ENCODE results near the gene STAC.
"Not testable (repeated sequence)": the region's sequence is repeated elsewhere in the genome, so short reads cannot be mapped to it uniquely, and the experiment has no call there.

STAC gene

DNA sequence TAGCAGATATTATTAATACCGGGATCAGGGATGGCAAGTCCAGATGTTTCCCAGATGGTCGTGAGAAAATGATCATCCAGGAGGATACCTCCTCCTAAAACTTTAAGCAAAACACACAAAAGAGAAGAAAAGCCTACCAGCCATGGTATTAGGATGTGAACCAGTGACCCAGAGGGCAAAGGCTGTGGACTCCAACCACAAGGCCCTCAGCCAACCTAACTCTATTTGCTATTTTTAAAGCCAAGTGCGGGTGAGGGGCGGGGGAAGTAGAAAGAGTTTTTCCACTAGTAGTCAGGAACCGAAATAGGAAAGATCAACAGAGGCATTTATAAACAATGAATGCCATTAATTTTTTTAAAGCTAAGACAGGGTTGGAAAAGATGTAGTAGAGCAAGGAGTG, 77.4 kb downstream of the STAC start:
- ChIA-PET POLR2A (ENCODE audit: low non-redundant PET) (no interaction called here), CTCF (no interaction called here)
- TF ChIP-seq, protein P1, sequence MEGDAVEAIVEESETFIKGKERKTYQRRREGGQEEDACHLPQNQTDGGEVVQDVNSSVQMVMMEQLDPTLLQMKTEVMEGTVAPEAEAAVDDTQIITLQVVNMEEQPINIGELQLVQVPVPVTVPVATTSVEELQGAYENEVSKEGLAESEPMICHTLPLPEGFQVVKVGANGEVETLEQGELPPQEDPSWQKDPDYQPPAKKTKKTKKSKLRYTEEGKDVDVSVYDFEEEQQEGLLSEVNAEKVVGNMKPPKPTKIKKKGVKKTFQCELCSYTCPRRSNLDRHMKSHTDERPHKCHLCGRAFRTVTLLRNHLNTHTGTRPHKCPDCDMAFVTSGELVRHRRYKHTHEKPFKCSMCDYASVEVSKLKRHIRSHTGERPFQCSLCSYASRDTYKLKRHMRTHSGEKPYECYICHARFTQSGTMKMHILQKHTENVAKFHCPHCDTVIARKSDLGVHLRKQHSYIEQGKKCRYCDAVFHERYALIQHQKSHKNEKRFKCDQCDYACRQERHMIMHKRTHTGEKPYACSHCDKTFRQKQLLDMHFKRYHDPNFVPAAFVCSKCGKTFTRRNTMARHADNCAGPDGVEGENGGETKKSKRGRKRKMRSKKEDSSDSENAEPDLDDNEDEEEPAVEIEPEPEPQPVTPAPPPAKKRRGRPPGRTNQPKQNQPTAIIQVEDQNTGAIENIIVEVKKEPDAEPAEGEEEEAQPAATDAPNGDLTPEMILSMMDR (conservative IDR thresholded peaks at IDR 0.05; ENCODE audit: low read depth), result no peak
- no peak overlapping the region for H3K27ac ChIP-seq
- no peak for DNase-seq (ENCODE audit: low spot score)

DNA sequence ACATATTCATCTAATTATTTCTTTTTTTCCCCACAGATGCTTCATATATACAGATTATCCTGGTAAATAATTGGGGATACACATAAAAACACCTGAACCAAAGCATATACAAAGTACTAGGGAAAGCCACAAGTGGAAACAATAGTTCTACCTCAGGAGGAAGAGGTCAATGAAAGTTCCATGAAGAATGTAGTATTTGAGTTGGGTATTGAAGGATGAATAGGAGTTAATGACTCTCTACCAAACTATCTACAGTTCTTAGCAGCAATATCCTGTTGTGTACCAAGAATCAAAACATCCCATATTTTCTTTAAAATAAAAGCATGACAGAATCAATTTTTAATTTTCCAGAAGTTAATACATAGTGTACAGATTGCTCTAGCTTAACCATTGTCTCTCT, 78.9 kb downstream of the STAC start:
- no peak for DNase-seq (ENCODE audit: low spot score)
- H3K27ac ChIP-seq, result no peak overlapping the region
- ChIA-PET CTCF (no interaction called here), POLR2A (ENCODE audit: low non-redundant PET) (no interaction called here)
- TF ChIP-seq, protein P1 (conservative IDR thresholded peaks at IDR 0.05; ENCODE audit: low read depth), result no peak

GRCh38 chr3:36461597-36461996, 81.3 kb downstream of the STAC start:
- DNase-seq (ENCODE audit: low spot score), result no peak
- no peak overlapping the region for H3K27ac ChIP-seq
- CTCF ChIA-PET, result no interaction called here
- POLR2A ChIA-PET (ENCODE audit: low non-redundant PET), result no interaction called here
- TF ChIP-seq, protein P1 (conservative IDR thresholded peaks at IDR 0.05; ENCODE audit: low read depth), result no peak

GRCh38 chr3:36472045-36472444, 91.7 kb downstream of the STAC start:
- H3K27ac ChIP-seq; POLR2A ChIA-PET (ENCODE audit: low non-redundant PET); DNase-seq (ENCODE audit: low spot score); CTCF ChIA-PET: not testable (repeated sequence)

GRCh38 chr3:36475558-36475957, 95.3 kb downstream of the STAC start:
- ChIA-PET CTCF (no interaction called here), POLR2A (ENCODE audit: low non-redundant PET) (no interaction called here)
- H3K27ac ChIP-seq, result no peak overlapping the region
- no peak for DNase-seq (ENCODE audit: low spot score)
- TF ChIP-seq, protein P1 (conservative IDR thresholded peaks at IDR 0.05; ENCODE audit: low read depth), result no peak

DNA sequence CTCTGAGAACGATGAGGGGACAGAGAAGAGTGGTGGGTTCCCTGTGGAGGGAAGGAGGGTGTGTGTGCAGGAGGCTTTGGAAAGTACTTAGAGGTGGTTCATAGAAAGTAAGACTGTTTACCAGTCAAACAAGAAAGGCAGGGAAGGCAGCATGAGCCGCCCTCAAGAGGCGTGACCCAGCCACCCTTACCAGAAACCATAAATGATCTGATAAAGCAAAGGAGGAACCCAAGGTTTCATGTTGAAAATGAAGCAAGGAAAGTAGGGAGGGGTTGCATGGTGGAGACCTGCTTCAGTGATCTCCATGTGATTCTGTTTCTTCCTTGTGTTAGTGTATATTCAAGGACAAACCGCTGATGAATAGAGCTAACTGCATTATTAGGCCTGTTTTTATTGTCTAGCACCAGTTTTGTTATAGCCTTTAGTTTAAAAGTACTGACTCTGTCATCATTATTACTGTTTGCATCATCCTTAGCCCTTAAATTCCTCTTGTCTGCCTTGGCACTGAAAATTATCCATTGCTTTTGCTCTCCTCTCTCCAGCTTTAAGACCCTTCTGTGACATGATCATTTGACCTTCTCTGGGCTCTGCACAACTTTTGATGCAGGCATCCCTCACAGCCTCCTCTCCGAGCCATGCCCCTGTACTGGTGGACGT, 96.1 kb downstream of the STAC start:
- H3K27ac ChIP-seq, result no peak overlapping the region
- no peak for DNase-seq (ENCODE audit: low spot score)
- ChIA-PET CTCF (no interaction called here), POLR2A (ENCODE audit: low non-redundant PET) (no interaction called here)
- TF ChIP-seq, protein P1 (conservative IDR thresholded peaks at IDR 0.05; ENCODE audit: low read depth), result no peak

- ChIA-PET POLR2A (ENCODE audit: low non-redundant PET) (no interaction called here), CTCF (no interaction called here)
- no peak overlapping the region for H3K27ac ChIP-seq
- DNase-seq (ENCODE audit: low spot score), result no peak
- TF ChIP-seq, protein P1 (conservative IDR thresholded peaks at IDR 0.05; ENCODE audit: low read depth), result no peak
Measured at GRCh38 chr3:36477655-36478054, 97.4 kb downstream of the STAC start.
